GM20000 (cell line): ENCODE data around the gene MED16.

Experiments
- DNase-seq: peaks from one replicate; pipeline ENCODE4 v3.0.0; 2012; ENCODE audit warnings: low spot score
- TF ChIP-seq, protein P1 (sequence below): IDR thresholded peaks from 2 replicates; pipeline ENCODE4 v1.5.1; 2012; ENCODE audit warnings: mild to moderate bottlenecking, control low read depth; ENCODE audit errors: extremely low read depth, missing control alignments

MED16 gene, protein sequence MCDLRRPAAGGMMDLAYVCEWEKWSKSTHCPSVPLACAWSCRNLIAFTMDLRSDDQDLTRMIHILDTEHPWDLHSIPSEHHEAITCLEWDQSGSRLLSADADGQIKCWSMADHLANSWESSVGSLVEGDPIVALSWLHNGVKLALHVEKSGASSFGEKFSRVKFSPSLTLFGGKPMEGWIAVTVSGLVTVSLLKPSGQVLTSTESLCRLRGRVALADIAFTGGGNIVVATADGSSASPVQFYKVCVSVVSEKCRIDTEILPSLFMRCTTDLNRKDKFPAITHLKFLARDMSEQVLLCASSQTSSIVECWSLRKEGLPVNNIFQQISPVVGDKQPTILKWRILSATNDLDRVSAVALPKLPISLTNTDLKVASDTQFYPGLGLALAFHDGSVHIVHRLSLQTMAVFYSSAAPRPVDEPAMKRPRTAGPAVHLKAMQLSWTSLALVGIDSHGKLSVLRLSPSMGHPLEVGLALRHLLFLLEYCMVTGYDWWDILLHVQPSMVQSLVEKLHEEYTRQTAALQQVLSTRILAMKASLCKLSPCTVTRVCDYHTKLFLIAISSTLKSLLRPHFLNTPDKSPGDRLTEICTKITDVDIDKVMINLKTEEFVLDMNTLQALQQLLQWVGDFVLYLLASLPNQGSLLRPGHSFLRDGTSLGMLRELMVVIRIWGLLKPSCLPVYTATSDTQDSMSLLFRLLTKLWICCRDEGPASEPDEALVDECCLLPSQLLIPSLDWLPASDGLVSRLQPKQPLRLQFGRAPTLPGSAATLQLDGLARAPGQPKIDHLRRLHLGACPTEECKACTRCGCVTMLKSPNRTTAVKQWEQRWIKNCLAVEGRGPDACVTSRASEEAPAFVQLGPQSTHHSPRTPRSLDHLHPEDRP

GRCh38 chr19:892894-893689, at the start of gene MED16, which contains the start of gene RNU6-9:
Gene MED16, minus strand, starts transcription at chr19:893187. Its CDS starts 2,056 bp downstream, at chr19:891131.
Gene RNU6-9, plus strand, starts transcription at chr19:893484.
- TF ChIP-seq, protein P1, sequence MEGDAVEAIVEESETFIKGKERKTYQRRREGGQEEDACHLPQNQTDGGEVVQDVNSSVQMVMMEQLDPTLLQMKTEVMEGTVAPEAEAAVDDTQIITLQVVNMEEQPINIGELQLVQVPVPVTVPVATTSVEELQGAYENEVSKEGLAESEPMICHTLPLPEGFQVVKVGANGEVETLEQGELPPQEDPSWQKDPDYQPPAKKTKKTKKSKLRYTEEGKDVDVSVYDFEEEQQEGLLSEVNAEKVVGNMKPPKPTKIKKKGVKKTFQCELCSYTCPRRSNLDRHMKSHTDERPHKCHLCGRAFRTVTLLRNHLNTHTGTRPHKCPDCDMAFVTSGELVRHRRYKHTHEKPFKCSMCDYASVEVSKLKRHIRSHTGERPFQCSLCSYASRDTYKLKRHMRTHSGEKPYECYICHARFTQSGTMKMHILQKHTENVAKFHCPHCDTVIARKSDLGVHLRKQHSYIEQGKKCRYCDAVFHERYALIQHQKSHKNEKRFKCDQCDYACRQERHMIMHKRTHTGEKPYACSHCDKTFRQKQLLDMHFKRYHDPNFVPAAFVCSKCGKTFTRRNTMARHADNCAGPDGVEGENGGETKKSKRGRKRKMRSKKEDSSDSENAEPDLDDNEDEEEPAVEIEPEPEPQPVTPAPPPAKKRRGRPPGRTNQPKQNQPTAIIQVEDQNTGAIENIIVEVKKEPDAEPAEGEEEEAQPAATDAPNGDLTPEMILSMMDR = no peak

GRCh38 chr19:942133-942645, 49.2 kb upstream of the MED16 start:
- TF ChIP-seq, protein P1 = no peak
- DNase-seq = no peak

More at GRCh38 chr19:892894-893689, at the start of gene MED16, which contains the start of gene RNU6-9:
- DNase-seq = peak; percentile 100

DNA sequence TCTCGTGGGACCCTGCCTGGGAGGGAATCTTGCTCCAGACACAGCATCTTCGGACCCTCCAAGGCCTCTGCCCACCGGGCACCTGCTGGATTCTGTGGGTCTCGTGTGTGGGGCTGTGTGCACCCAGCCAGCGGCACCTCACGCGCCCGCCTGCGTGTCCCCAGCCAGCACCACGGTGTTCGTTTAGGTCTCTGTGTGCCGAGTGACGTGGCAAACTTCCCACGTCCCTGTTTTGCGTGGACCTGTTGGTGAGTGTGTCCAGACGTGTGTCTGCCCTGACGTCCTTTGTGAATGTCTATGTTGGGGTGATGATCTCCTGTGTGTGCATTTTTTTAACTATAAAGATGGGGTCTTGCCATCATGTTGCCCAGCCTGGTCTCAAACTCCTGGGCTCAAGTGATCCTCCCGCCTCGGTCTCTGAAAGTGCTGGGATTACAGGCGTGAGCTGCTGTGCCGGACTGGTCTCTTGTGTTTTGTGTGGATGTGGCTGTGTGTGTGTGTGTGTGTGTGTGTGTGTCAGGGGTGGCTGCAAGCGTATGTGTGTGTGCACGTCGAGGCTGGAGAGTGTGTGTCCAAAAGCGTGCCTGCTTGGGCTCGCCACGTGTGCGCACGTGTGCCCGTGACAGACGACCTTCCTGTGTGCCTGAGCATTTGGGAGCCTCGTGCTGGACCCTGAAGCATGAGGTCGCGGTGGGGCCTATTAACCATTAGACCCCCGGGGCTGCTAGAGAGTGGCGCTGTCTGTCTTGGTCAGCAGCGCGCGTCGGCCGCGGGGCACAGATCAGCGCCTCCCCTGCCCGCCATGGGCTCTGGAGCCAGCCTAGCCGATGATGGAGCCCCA, 48.5 kb upstream of the MED16 start:
- TF ChIP-seq, protein P1 = no peak
- no peak for DNase-seq

GRCh38 chr19:940591-941291, 47.8 kb upstream of the MED16 start:
- DNase-seq = peak; percentile 64
- TF ChIP-seq, protein P1 = no peak

DNA sequence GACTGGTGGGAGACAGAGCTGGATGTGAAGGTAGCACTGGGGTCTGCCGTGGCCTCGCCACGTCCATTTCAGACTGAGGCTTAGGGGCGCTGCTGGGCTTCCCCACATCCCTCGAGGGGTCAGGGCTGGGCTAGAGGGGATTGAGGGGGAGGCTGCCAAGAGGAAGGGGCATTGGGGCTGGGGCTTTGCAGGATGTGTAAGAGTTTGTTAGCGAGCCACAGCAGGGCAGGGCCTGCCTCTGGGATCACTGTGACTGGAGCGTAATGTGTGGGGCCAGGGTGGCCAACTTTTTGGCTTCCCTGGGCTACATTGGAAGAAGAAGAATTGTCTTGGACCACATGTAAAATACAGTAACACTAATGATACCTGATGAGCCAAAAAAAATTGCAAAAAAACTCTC, 46.9 kb upstream of the MED16 start:
- TF ChIP-seq, protein P1 = no peak
- DNase-seq = no peak

- TF ChIP-seq, protein P1 = no peak
- DNase-seq = no peak
These were observed 46.5 kb upstream of the MED16 start for GRCh38 chr19:939439-939838.
